Rectal smooth muscle tissue (tissue), 1 donor: ENCODE results near the gene ACOT2.
"Not testable (repeated sequence)": the region's sequence is repeated elsewhere in the genome, so short reads cannot be mapped to it uniquely, and the experiment has no call there.

ENCODE experiments used
- H3K27ac ChIP-seq: one replicate; pipeline ENCODE4 v1.7.0; 2013; ENCODE audit warnings: low read depth, low read length, inconsistent platforms
- H3K27me3 ChIP-seq: one replicate; pipeline ENCODE4 v1.7.0; 2013; ENCODE audit warnings: low read length; ENCODE audit not compliant: control insufficient read depth, insufficient read depth
- H3K36me3 ChIP-seq: one replicate; pipeline ENCODE4 v1.7.0; 2013; ENCODE audit warnings: low read length; ENCODE audit not compliant: control insufficient read depth, insufficient read depth
- H3K4me1 ChIP-seq: one replicate; pipeline ENCODE4 v1.7.0; 2013; ENCODE audit warnings: low read length; ENCODE audit not compliant: control insufficient read depth, insufficient read depth
- H3K4me3 ChIP-seq: one replicate; pipeline ENCODE4 v1.7.0; 2013; ENCODE audit warnings: low read length
- H3K9ac ChIP-seq: one replicate; pipeline ENCODE4 v1.7.0; 2013; ENCODE audit warnings: low read length

ACOT2 gene

DNA sequence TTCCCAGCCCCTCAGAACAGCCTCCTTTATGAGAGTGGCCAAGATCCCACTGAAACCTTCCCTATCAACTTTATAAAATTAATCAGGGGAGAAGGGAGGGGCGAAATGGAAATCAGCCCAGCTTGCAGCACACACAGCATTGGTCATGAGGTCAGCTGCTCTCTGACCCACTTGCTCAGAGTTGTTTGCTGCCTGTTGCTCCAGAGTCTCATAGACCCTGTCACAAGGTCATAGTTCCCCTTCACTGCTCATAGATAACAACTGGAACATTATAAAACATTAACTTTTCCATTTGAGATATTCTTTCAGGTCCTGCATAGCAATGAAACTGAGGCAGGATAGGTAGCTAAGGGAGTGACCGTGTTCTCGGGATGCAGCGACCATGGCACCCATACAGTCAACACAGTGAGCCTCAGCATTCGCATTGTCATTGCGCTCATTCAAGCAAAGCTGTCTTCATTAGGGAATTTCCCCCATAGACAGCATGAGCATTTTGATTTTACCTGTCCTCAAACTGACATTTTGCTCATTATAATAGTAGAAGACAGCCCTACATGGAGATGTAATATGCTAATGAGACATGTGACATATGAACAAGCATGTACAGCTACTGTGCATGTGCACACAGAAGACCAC lies 19.0 kb upstream of the ACOT2 start:
- not testable (repeated sequence) for H3K36me3 ChIP-seq, H3K4me3 ChIP-seq, H3K9ac ChIP-seq, H3K4me1 ChIP-seq, H3K27me3 ChIP-seq, H3K27ac ChIP-seq

GRCh38 chr14:73553845-73554244 lies 15.2 kb upstream of the ACOT2 start:
- no peaks in the 10 kb centered on the region for H3K4me1 ChIP-seq
- H3K9ac ChIP-seq: no peak overlapping the region
- H3K4me3 ChIP-seq: no peak overlapping the region
- no peaks in the 10 kb centered on the region for H3K27me3 ChIP-seq
- H3K27ac ChIP-seq: no peak overlapping the region
- H3K36me3 ChIP-seq: no peaks in the 10 kb centered on the region

DNA sequence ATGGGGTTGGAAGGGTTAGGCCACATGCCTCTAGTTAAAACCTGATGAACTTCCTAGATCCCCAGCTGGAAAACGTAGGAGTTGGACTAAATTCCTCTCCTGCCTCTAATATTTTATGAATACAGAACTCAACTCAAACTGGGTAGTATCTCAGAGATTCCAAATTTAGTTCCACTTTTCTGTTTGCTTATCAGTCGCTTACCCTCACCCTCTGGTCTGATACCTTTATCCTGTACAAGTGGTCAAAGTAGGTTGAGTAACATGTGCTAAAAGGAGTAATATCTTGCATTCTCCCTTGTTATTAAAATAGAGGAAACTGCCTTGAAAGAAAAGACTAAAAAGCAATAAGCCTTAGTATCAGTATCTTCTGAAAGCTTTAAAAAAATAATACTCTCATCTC lies 11.8 kb upstream of the ACOT2 start:
- H3K9ac ChIP-seq: not testable (repeated sequence)

DNA sequence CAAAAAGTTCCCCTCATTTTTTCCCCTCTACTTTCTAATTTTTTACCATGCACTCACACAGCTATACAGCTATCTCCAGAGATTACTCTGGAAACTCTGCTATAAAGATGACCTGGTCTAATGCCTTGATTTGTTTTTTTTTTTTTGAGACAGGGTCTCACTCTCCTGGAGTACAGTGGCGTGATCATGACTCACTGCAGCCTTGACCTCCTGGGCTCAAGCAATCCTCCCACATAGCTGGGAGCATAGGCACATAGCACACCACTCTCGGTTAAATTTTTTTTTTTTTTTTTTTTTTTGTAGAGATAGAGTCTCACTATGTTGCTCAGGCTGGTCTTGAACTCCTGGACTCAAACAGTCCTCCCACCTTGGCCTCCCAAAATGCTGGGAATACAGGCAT lies 10.8 kb upstream of the ACOT2 start:
- H3K27me3 ChIP-seq, H3K4me3 ChIP-seq, H3K4me1 ChIP-seq, H3K36me3 ChIP-seq, H3K27ac ChIP-seq, H3K9ac ChIP-seq: not testable (repeated sequence)

More for the DNA sequence above, 11.8 kb upstream of the ACOT2 start:
- H3K4me1 ChIP-seq, H3K36me3 ChIP-seq, H3K27me3 ChIP-seq, H3K4me3 ChIP-seq, H3K27ac ChIP-seq: not testable (repeated sequence)

GRCh38 chr14:73562256-73562655 lies 6.8 kb upstream of the ACOT2 start:
- not testable (repeated sequence) for H3K36me3 ChIP-seq, H3K4me3 ChIP-seq, H3K4me1 ChIP-seq, H3K27me3 ChIP-seq, H3K9ac ChIP-seq, H3K27ac ChIP-seq

DNA sequence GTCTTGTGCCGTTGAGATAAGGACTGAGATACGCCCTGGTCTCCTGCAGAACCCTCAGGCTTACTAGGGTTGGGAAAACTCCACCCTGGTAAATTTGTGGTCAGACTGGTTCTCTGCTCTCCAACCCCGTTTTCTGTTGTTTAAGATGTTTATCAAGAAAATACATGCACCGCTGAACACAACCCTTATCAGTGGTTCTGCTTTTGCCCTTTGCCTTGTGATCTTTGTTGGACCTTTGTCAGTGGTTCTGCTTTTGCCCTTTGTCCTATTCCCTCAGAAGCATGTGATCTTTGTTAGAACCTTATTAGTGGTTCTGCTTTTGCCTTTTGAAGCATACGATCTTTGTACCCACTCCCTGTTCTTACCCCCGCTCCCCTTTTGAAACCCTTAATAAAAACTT lies 6.3 kb upstream of the ACOT2 start:
- not testable (repeated sequence) for H3K36me3 ChIP-seq, H3K4me3 ChIP-seq, H3K27me3 ChIP-seq, H3K4me1 ChIP-seq, H3K27ac ChIP-seq, H3K9ac ChIP-seq

- H3K4me3 ChIP-seq, H3K36me3 ChIP-seq, H3K4me1 ChIP-seq, H3K27me3 ChIP-seq, H3K9ac ChIP-seq, H3K27ac ChIP-seq: not testable (repeated sequence)
Observed at GRCh38 chr14:73566431-73566830, 2.6 kb upstream of the ACOT2 start.

GRCh38 chr14:73566935-73567334 lies 2.1 kb upstream of the ACOT2 start:
- not testable (repeated sequence) for H3K4me1 ChIP-seq, H3K27me3 ChIP-seq, H3K36me3 ChIP-seq, H3K4me3 ChIP-seq, H3K9ac ChIP-seq
- peak overlapping the region; percentile 97 for H3K27ac ChIP-seq

DNA sequence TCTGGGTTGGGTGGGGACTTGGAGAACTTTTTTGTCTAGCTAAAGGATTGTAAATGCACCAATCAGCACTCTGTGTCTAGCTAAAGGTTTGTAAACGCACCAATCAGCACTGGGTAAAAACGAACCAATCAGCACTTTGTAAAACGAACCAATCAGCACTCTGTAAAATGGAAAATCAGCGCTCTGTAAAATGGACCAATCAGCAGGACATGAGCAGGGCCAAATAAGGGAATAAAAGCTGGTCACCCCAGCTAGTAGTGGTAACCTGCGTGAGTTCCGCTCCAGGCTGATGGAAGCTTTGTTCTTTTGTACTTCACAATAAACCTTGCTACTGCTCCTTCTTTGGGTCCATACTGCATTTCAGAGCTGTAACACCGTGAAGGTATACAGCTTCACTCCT lies 1.7 kb upstream of the ACOT2 start:
- H3K27me3 ChIP-seq: no peaks in the 10 kb centered on the region
- H3K4me1 ChIP-seq: peaks cover 8% of the 10 kb centered on the region
- peak overlapping the region; percentile 97 for H3K27ac ChIP-seq
- H3K36me3 ChIP-seq: no peaks in the 10 kb centered on the region
- H3K4me3 ChIP-seq: no peak overlapping the region
- no peak overlapping the region for H3K9ac ChIP-seq

DNA sequence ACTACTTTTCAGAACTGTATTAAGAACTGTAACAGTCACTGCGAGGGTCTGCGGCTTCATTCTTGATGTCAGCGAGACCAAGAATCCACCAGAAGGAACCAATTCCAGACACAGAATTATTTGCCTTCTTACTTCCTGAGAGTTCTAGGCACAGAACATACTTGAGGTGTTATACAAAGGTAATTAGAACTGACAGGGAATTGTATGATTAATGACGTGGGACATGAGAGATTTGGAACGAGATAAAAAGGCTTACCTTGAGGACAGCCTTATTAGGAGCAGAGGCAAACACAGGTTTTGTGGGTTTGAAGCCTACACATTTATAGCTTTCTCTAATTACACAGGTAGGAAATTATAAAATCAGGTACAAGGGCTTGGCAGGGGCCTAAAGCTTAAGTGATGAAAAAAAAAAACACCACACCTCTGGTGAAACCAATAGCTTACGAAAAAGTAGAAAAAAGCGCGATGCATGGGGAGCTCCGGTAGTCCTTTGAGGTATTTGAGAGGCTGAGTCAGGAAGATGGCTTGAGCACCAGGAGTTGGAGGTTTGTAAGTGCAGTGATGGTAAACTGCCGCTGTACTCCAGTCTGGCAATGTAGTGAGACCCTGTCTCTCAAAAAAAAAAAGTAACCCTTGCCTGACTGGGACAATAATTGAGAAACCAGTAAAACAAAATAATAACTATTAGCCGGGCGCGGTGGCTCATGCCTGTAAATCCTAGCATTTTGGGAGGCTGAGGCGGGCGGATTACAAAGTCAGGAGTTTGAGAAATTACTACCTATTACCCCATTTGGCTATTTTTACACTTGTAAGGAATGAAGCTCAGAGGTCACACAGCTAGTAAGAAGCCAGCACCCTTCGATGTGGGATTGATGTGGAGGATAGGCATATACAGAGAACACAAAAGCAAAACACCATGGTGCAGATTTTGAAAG lies 795 bp upstream of the ACOT2 start:
- peak overlapping the region; percentile 85 for H3K4me3 ChIP-seq
- no peaks in the 10 kb centered on the region for H3K27me3 ChIP-seq
- H3K36me3 ChIP-seq: no peaks in the 10 kb centered on the region
- H3K27ac ChIP-seq: peak overlapping the region; percentile 97
- H3K9ac ChIP-seq: peak overlapping the region; percentile 53
- peaks cover 8% of the 10 kb centered on the region for H3K4me1 ChIP-seq

GRCh38 chr14:73568886-73569184 lies 178 bp upstream of the ACOT2 start:
- H3K36me3 ChIP-seq, H3K27me3 ChIP-seq, H3K4me1 ChIP-seq: not testable (repeated sequence)
- Histone ChIP-seq H3K9ac (peak overlapping the region; percentile 66), H3K4me3 (peak overlapping the region; percentile 85), H3K27ac (peak overlapping the region; percentile 97)

GRCh38 chr14:73570913-73571312 lies 1.9 kb downstream of the ACOT2 start:
- not testable (repeated sequence) for H3K27me3 ChIP-seq, H3K4me3 ChIP-seq, H3K27ac ChIP-seq, H3K36me3 ChIP-seq, H3K9ac ChIP-seq, H3K4me1 ChIP-seq

GRCh38 chr14:73573034-73573433 lies 4.0 kb downstream of the ACOT2 start:
- not testable (repeated sequence) for H3K27me3 ChIP-seq, H3K4me1 ChIP-seq, H3K27ac ChIP-seq, H3K36me3 ChIP-seq, H3K9ac ChIP-seq, H3K4me3 ChIP-seq
